ENCODE data around the gene IL26.

Gene IL26

DNA sequence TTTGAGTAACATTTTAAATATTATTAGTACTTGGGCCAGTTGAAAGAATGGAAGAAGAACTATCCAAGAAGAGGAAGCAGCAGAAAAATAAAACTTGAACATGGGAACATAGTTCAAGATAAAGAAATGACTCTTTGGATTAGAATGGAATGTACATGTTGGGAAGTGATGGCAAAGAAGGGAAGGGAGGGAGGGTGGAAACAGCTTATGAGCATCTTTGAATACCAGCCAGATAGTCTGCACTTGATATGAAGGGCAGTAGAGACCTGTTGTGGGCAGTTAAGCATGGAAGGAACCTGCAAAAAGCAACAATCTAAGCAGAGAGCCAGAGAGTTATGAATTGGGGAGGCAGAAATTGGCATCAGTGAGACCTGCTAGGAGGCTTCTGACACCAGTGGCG lies 37.8 kb upstream of the IL26 start:
- H3K4me2 ChIP-seq (ENCODE audit: low read depth, low read length, poor library complexity, severe bottlenecking) = no peak overlapping the region

DNA sequence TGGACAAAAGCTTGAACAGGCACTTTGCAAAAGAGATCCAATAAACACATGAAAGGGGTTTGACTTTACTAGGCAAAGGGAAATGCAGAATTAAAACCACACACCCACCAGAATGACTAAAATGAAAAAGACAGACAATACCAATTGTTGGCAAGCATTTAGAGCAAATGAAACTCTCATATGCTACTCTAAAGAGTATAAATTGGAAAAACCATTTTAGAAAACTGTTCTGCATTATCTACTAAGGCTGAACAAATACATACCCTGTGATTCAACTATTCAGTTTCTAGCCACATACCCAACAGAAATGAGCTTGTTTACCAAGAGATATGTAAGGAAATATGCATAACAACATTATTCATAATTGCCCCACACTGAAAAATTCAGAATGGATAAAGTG lies 36.3 kb upstream of the IL26 start:
- H3K4me3 ChIP-seq (ENCODE audit: insufficient read depth, low read length, poor library complexity, severe bottlenecking) = no peak overlapping the region
- no peak overlapping the region for H2AFZ ChIP-seq (ENCODE audit: low read depth, low read length, severe bottlenecking)
- no peaks in the 10 kb centered on the region for H3K79me2 ChIP-seq (ENCODE audit: insufficient read depth, low read length)
- H3K9ac ChIP-seq (ENCODE audit: low read length) = no peak overlapping the region
- H3K9me3 ChIP-seq (ENCODE audit: insufficient read depth, low read length) = no peaks in the 10 kb centered on the region
- H3K27ac ChIP-seq (ENCODE audit: low read depth, low read length) = no peak overlapping the region
- no peaks in the 10 kb centered on the region for H3K36me3 ChIP-seq (ENCODE audit: low read length)
- TF ChIP-seq, protein P1, sequence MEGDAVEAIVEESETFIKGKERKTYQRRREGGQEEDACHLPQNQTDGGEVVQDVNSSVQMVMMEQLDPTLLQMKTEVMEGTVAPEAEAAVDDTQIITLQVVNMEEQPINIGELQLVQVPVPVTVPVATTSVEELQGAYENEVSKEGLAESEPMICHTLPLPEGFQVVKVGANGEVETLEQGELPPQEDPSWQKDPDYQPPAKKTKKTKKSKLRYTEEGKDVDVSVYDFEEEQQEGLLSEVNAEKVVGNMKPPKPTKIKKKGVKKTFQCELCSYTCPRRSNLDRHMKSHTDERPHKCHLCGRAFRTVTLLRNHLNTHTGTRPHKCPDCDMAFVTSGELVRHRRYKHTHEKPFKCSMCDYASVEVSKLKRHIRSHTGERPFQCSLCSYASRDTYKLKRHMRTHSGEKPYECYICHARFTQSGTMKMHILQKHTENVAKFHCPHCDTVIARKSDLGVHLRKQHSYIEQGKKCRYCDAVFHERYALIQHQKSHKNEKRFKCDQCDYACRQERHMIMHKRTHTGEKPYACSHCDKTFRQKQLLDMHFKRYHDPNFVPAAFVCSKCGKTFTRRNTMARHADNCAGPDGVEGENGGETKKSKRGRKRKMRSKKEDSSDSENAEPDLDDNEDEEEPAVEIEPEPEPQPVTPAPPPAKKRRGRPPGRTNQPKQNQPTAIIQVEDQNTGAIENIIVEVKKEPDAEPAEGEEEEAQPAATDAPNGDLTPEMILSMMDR (IDR thresholded peaks at IDR 0.05; ENCODE audit: insufficient read depth, low read length, poor library complexity, severe bottlenecking) = no peak
- TF ChIP-seq EZH2phosphoT487 (conservative IDR thresholded peaks at IDR 0.05; ENCODE audit: low read length) = no peak
- H3K27me3 ChIP-seq (ENCODE audit: low read length) = no peaks in the 10 kb centered on the region
- H3K9me2 ChIP-seq (replicated peaks; ENCODE audit: insufficient read depth, low read length) = no peaks in the 10 kb centered on the region
- H3K4me2 ChIP-seq (ENCODE audit: low read depth, low read length, poor library complexity, severe bottlenecking) = no peak overlapping the region
- H3F3A ChIP-seq (ENCODE audit: insufficient read depth) = no peaks in the 10 kb centered on the region
- no peaks in the 10 kb centered on the region for H4K20me1 ChIP-seq (ENCODE audit: low read depth, low read length)

More for the DNA sequence above, 37.8 kb upstream of the IL26 start:
- H2AFZ ChIP-seq (ENCODE audit: low read depth, low read length, severe bottlenecking) = no peak overlapping the region
- no peaks in the 10 kb centered on the region for H3K27me3 ChIP-seq (ENCODE audit: low read length)
- no peak overlapping the region for H3K9ac ChIP-seq (ENCODE audit: low read length)
- H4K20me1 ChIP-seq (ENCODE audit: low read depth, low read length) = no peaks in the 10 kb centered on the region
- H3K27ac ChIP-seq (ENCODE audit: low read depth, low read length) = no peak overlapping the region
- H3K36me3 ChIP-seq (ENCODE audit: low read length) = no peaks in the 10 kb centered on the region
- H3K79me2 ChIP-seq (ENCODE audit: insufficient read depth, low read length) = no peaks in the 10 kb centered on the region
- no peaks in the 10 kb centered on the region for H3K9me2 ChIP-seq (replicated peaks; ENCODE audit: insufficient read depth, low read length)
- no peaks in the 10 kb centered on the region for H3F3A ChIP-seq (ENCODE audit: insufficient read depth)
- no peaks in the 10 kb centered on the region for H3K9me3 ChIP-seq (ENCODE audit: insufficient read depth, low read length)
- TF ChIP-seq, protein P1 (IDR thresholded peaks at IDR 0.05; ENCODE audit: insufficient read depth, low read length, poor library complexity, severe bottlenecking) = no peak
- TF ChIP-seq EZH2phosphoT487 (conservative IDR thresholded peaks at IDR 0.05; ENCODE audit: low read length) = no peak
- H3K4me3 ChIP-seq (ENCODE audit: insufficient read depth, low read length, poor library complexity, severe bottlenecking) = no peak overlapping the region

DNA sequence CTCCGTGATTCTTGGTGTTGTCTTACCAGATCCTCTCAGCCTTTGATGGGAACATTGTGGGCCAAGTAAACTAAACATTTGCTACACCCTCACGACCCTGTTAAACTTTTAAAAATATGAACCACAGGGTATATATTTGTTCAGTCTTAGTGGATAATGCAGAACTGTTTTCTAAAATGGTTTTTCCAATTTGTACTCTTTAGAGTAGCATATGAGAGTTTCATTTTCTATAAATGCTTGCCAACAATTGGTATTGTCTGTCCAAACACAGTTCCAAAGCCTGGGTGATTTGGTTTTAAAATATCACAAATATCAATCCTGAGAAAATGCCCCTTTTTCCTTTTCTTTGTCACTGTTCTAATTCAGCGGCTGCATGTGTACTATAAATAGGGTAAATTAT lies 34.5 kb upstream of the IL26 start:
- Histone ChIP-seq H3K27ac (ENCODE audit: low read depth, low read length) (no peak overlapping the region), H3K27me3 (ENCODE audit: low read length) (no peaks in the 10 kb centered on the region)

More for the DNA sequence above, 34.5 kb upstream of the IL26 start:
- H2AFZ ChIP-seq (ENCODE audit: low read depth, low read length, severe bottlenecking) = no peak overlapping the region
- H3K4me2 ChIP-seq (ENCODE audit: low read depth, low read length, poor library complexity, severe bottlenecking) = no peak overlapping the region
- no peak overlapping the region for H3K9ac ChIP-seq (ENCODE audit: low read length)
- H3K79me2 ChIP-seq (ENCODE audit: insufficient read depth, low read length) = no peaks in the 10 kb centered on the region
- no peak overlapping the region for H3K4me3 ChIP-seq (ENCODE audit: insufficient read depth, low read length, poor library complexity, severe bottlenecking)
- no peaks in the 10 kb centered on the region for H4K20me1 ChIP-seq (ENCODE audit: low read depth, low read length)
- no peak for TF ChIP-seq EZH2phosphoT487 (conservative IDR thresholded peaks at IDR 0.05; ENCODE audit: low read length)
- TF ChIP-seq, protein P1 (IDR thresholded peaks at IDR 0.05; ENCODE audit: insufficient read depth, low read length, poor library complexity, severe bottlenecking) = no peak
- no peaks in the 10 kb centered on the region for H3K9me3 ChIP-seq (ENCODE audit: insufficient read depth, low read length)
- no peaks in the 10 kb centered on the region for H3K9me2 ChIP-seq (replicated peaks; ENCODE audit: insufficient read depth, low read length)
- no peaks in the 10 kb centered on the region for H3F3A ChIP-seq (ENCODE audit: insufficient read depth)
- no peaks in the 10 kb centered on the region for H3K36me3 ChIP-seq (ENCODE audit: low read length)
